ENCODE data around the gene NBEA.

The NBEA gene

DNA sequence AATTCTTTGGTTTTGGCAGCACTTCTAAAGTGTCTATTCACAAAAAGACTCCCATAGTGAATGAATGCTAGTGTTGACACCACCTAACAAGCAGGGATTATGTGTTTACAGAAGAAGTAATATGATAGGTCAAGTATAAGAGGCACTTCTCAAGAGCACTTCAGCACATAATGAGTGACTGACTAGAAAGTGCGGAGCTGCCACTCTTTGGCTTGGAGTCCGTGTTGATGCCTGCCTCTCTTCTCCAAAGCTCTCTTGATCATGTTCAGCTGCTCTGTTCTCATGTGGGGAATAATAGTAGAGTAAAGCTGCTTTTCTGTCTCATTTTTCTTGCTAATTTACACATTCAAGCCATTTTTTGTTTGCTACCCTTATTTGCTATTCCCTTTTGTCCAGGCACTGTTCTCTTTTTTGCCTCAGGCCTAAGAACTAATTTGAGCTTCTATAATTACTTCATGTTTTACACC lies 557.2 kb downstream of the NBEA start:
- H3K9me3 ChIP-seq (ENCODE audit: control insufficient read depth, low read length), result no peaks in the 10 kb centered on the region
- no peaks in the 10 kb centered on the region for H3K27me3 ChIP-seq (replicated peaks; ENCODE audit: control insufficient read depth, insufficient read depth, low read length, poor library complexity, severe bottlenecking)
- no peak overlapping the region for H3K27ac ChIP-seq (ENCODE audit: insufficient read depth, low read length, poor library complexity, severe bottlenecking)
- no peaks in the 10 kb centered on the region for H3K36me3 ChIP-seq (ENCODE audit: control insufficient read depth, insufficient read depth, low read length)
- DNase-seq, result no peak
- no peak overlapping the region for H3K4me3 ChIP-seq (ENCODE audit: insufficient read depth, low read depth, low read length, poor library complexity, severe bottlenecking)
- H3K4me1 ChIP-seq (ENCODE audit: control insufficient read depth, insufficient read depth, low read length, poor library complexity, severe bottlenecking), result no peaks in the 10 kb centered on the region

DNA sequence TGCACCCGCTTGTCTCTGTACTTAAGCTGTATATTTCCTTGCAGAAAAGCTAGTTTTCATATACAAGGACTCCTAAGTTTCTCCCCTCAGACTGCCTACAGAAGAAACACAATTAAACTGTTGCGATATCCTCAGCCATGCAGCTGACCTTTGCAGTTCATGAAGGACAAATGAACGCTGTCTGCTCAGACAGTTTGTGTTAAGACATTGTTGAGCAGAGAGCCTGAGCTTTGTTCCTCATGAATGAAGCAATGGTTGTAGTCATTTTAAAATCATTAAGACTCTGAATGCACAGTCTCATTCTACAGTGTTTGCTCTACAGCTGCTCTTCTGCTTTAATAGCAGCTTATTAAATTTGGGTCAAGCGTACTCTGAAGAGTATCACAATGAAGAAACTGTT lies 557.6 kb downstream of the NBEA start:
- H3K27ac ChIP-seq (ENCODE audit: insufficient read depth, low read length, poor library complexity, severe bottlenecking), result no peak overlapping the region
- H3K4me3 ChIP-seq (ENCODE audit: insufficient read depth, low read depth, low read length, poor library complexity, severe bottlenecking), result no peak overlapping the region
- no peak for DNase-seq
- H3K9me3 ChIP-seq (ENCODE audit: control insufficient read depth, low read length), result no peaks in the 10 kb centered on the region
- no peaks in the 10 kb centered on the region for H3K27me3 ChIP-seq (replicated peaks; ENCODE audit: control insufficient read depth, insufficient read depth, low read length, poor library complexity, severe bottlenecking)
- no peaks in the 10 kb centered on the region for H3K4me1 ChIP-seq (ENCODE audit: control insufficient read depth, insufficient read depth, low read length, poor library complexity, severe bottlenecking)
- no peaks in the 10 kb centered on the region for H3K36me3 ChIP-seq (ENCODE audit: control insufficient read depth, insufficient read depth, low read length)

DNA sequence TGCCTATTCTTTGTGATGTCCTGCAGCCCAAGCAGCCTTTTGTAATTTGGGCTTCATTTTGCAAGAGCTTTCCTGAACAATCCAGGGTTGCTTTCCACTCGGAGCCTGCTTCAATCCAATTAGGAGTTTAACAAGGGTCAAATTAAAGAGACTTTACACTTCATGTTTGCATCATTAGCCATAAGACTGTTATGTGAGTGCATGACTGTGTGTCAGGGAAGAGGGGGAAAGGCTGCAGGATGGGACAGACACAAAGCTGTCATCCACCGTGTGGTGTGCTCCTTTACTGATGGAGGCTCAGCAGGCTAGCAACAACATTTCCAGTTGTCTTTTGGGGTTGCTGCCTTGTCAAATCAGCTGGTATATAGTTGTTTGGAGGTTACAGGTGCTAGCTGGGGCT lies 558.1 kb downstream of the NBEA start:
- H3K36me3 ChIP-seq (ENCODE audit: control insufficient read depth, insufficient read depth, low read length), result no peaks in the 10 kb centered on the region
- no peaks in the 10 kb centered on the region for H3K9me3 ChIP-seq (ENCODE audit: control insufficient read depth, low read length)
- DNase-seq, result no peak
- no peak overlapping the region for H3K27ac ChIP-seq (ENCODE audit: insufficient read depth, low read length, poor library complexity, severe bottlenecking)
- no peaks in the 10 kb centered on the region for H3K27me3 ChIP-seq (replicated peaks; ENCODE audit: control insufficient read depth, insufficient read depth, low read length, poor library complexity, severe bottlenecking)
- no peak overlapping the region for H3K4me3 ChIP-seq (ENCODE audit: insufficient read depth, low read depth, low read length, poor library complexity, severe bottlenecking)
- H3K4me1 ChIP-seq (ENCODE audit: control insufficient read depth, insufficient read depth, low read length, poor library complexity, severe bottlenecking), result no peaks in the 10 kb centered on the region

DNA sequence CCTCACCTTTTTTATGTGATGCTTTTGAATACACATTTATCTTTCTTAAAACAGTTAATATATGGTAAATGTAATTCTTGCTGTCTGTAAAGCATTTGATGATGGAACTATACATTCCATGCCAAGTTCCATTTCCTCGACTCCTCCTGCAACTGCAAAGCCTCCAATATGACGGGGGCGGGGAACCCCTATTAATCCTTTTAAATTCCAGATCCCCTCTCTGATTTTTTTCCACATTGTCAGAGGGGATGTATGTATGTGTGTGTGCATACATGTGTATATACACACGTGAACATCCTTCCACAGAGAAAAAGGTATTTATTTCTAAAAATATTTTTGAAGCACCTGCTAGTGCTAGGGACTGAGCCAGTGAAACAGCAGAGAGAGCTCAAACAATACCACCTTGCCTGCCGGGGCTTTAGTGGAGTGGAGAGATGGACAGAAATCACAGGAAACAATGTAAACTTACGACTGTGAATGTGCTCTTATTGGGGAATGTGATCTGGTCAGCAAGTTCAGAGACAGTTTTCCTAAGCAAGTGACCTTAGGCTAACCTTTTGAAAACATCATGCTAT lies 559.7 kb downstream of the NBEA start:
- H3K36me3 ChIP-seq (ENCODE audit: control insufficient read depth, insufficient read depth, low read length), result no peaks in the 10 kb centered on the region
- DNase-seq, result no peak
- no peaks in the 10 kb centered on the region for H3K9me3 ChIP-seq (ENCODE audit: control insufficient read depth, low read length)
- no peak overlapping the region for H3K4me3 ChIP-seq (ENCODE audit: insufficient read depth, low read depth, low read length, poor library complexity, severe bottlenecking)
- no peaks in the 10 kb centered on the region for H3K4me1 ChIP-seq (ENCODE audit: control insufficient read depth, insufficient read depth, low read length, poor library complexity, severe bottlenecking)
- no peak overlapping the region for H3K27ac ChIP-seq (ENCODE audit: insufficient read depth, low read length, poor library complexity, severe bottlenecking)
- H3K27me3 ChIP-seq (replicated peaks; ENCODE audit: control insufficient read depth, insufficient read depth, low read length, poor library complexity, severe bottlenecking), result no peaks in the 10 kb centered on the region

DNA sequence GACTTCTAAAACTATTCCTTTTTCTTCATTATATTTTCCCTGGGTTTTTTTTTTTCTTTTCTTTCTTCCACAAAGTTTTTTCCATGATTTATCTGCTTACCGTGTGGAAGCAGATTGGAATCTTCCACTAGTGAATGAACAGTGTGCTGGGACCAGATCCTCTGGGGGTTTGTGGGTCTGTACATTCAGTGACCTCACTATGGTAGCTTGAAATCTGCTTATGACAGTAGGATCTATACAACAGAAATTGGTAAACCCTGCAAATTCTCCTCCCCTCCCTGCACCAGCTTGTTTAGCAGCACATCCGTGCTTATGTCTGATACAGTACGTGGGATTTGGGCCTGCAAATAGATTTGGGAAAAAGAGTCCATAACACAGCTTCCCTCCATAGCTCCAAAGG lies 560.4 kb downstream of the NBEA start:
- Histone ChIP-seq H3K4me1 (ENCODE audit: control insufficient read depth, insufficient read depth, low read length, poor library complexity, severe bottlenecking) (no peaks in the 10 kb centered on the region), H3K4me3 (ENCODE audit: insufficient read depth, low read depth, low read length, poor library complexity, severe bottlenecking) (no peak overlapping the region), H3K36me3 (ENCODE audit: control insufficient read depth, insufficient read depth, low read length) (no peaks in the 10 kb centered on the region), H3K27ac (ENCODE audit: insufficient read depth, low read length, poor library complexity, severe bottlenecking) (no peak overlapping the region), H3K9me3 (ENCODE audit: control insufficient read depth, low read length) (no peaks in the 10 kb centered on the region), H3K27me3 (replicated peaks; ENCODE audit: control insufficient read depth, insufficient read depth, low read length, poor library complexity, severe bottlenecking) (no peaks in the 10 kb centered on the region)
- DNase-seq, result no peak

DNA sequence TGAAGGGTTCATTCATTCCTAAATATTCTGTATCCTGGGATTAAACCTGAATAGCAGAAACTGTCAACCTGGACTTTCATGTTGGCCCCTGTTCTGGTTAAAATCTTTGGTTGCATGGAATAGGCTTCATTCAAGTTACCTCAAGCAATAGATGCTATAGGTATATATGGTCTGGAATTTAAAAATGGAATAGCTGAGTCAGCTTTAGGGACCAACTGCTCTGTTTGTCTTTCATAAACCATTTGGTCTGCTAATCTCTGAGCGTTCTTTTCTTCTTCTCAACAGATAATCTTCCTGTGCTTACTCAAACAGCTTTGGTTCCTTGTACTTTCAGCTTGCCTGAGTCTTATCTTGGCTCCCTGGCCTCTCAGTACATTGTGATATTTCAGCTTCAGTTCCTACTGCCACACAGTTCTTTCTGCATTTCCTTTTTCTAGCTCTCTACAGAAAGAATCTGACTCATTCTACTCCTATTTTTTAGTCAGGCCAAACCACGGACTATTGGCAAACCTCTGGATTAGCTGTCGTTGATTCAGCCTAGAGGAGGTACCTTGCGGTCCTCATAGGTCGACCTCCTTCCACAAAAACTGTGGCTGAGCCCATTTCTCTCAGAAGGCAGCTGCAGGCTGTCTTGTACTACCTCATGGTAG lies 570.3 kb downstream of the NBEA start:
- no peak overlapping the region for H3K27ac ChIP-seq (ENCODE audit: insufficient read depth, low read length, poor library complexity, severe bottlenecking)
- DNase-seq, result no peak

DNA sequence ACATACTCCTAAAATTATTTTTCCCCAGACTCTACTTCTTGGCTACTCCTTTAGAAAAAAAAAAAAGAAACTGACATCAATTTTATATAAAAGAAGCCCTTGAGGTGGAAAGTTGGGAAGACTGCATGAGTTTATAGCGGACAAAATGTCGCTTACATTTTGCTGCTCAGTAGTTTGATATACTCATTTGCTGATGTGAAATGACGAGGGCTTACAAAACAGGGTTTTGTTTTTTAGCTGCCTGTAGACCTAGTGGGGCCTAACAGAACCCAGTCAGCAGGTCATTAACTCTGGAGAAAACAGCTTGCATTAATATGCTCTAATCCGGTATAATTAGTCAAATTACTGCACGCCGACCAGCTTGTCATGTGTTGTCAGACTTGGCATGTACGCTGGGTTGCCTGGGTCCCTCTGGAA lies 572.0 kb downstream of the NBEA start:
- Histone ChIP-seq H3K4me1 (ENCODE audit: control insufficient read depth, insufficient read depth, low read length, poor library complexity, severe bottlenecking) (no peaks in the 10 kb centered on the region), H3K9me3 (ENCODE audit: control insufficient read depth, low read length) (no peaks in the 10 kb centered on the region), H3K27ac (ENCODE audit: insufficient read depth, low read length, poor library complexity, severe bottlenecking) (no peak overlapping the region), H3K4me3 (ENCODE audit: insufficient read depth, low read depth, low read length, poor library complexity, severe bottlenecking) (no peak overlapping the region), H3K27me3 (replicated peaks; ENCODE audit: control insufficient read depth, insufficient read depth, low read length, poor library complexity, severe bottlenecking) (no peaks in the 10 kb centered on the region), H3K36me3 (ENCODE audit: control insufficient read depth, insufficient read depth, low read length) (no peaks in the 10 kb centered on the region)
- DNase-seq, result no peak

More for the DNA sequence above, 570.3 kb downstream of the NBEA start:
- Histone ChIP-seq H3K27me3 (replicated peaks; ENCODE audit: control insufficient read depth, insufficient read depth, low read length, poor library complexity, severe bottlenecking) (no peaks in the 10 kb centered on the region), H3K4me3 (ENCODE audit: insufficient read depth, low read depth, low read length, poor library complexity, severe bottlenecking) (no peak overlapping the region), H3K4me1 (ENCODE audit: control insufficient read depth, insufficient read depth, low read length, poor library complexity, severe bottlenecking) (no peaks in the 10 kb centered on the region), H3K9me3 (ENCODE audit: control insufficient read depth, low read length) (no peaks in the 10 kb centered on the region), H3K36me3 (ENCODE audit: control insufficient read depth, insufficient read depth, low read length) (no peaks in the 10 kb centered on the region)

DNA sequence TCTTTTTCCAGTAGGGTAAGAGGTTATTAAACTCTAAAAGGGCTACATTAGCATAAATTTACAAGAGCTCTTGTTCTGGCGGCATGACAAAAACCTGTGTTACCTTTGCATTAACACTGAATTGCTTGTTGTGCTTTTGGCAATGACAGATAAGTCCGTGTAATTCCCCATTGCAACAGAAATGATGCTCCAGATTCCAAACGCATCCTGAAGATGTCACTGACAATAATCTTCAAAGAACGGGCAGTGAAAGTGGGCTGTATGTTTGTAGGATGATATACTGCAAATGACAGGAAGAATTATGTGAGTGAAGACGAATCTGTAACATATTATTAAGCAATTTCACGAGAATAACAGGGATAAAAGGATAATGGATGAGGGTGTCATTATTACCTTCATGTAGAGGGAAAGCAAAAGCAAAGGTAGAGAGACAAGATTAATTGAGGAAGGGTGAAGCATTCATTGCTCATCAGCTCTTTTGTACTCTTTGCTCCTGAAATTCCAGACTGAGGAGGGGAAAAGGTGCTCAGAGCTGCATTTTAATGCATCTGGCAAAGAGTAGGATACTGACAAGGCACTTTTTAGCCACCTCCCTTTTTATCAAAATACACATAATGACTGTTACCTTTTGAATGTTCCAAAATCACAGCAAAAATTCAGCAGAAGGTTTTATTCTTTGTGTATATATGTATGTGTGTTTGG lies 572.9 kb downstream of the NBEA start:
- no peak for DNase-seq
- Histone ChIP-seq H3K4me1 (ENCODE audit: control insufficient read depth, insufficient read depth, low read length, poor library complexity, severe bottlenecking) (no peaks in the 10 kb centered on the region), H3K27ac (ENCODE audit: insufficient read depth, low read length, poor library complexity, severe bottlenecking) (no peak overlapping the region), H3K27me3 (replicated peaks; ENCODE audit: control insufficient read depth, insufficient read depth, low read length, poor library complexity, severe bottlenecking) (no peaks in the 10 kb centered on the region), H3K9me3 (ENCODE audit: control insufficient read depth, low read length) (no peaks in the 10 kb centered on the region), H3K36me3 (ENCODE audit: control insufficient read depth, insufficient read depth, low read length) (no peaks in the 10 kb centered on the region), H3K4me3 (ENCODE audit: insufficient read depth, low read depth, low read length, poor library complexity, severe bottlenecking) (no peak overlapping the region)

DNA sequence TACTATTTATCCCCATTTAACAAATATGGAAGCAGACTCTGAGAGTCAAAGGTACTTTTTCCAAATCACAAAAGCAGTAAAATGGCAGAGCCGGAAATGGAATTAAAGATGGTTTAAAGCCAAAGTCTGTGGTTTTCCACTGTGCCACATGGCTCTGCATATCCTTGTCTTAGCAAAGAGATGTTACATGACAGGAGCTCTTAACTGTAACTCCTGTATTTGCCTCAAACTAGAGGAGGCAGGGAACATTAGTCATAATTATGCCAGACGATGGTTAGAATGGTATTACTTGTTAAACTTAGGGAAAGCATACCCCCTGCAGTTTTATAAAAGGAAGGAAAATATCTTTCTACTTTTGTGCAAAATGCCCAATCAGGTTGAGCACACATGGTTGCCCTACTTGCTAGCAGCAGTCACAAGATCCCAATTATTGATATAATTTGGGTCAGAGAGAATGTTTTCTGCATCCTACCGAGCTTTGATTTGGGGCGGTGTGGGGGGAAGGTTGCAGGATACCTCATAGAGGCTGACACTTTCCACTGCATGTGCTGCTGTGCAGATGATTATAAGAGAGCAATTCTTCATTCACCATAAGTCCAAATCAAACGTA lies 576.4 kb downstream of the NBEA start:
- Histone ChIP-seq H3K4me3 (ENCODE audit: insufficient read depth, low read depth, low read length, poor library complexity, severe bottlenecking) (no peak overlapping the region), H3K4me1 (ENCODE audit: control insufficient read depth, insufficient read depth, low read length, poor library complexity, severe bottlenecking) (no peaks in the 10 kb centered on the region), H3K27me3 (replicated peaks; ENCODE audit: control insufficient read depth, insufficient read depth, low read length, poor library complexity, severe bottlenecking) (no peaks in the 10 kb centered on the region), H3K36me3 (ENCODE audit: control insufficient read depth, insufficient read depth, low read length) (no peaks in the 10 kb centered on the region), H3K9me3 (ENCODE audit: control insufficient read depth, low read length) (no peaks in the 10 kb centered on the region), H3K27ac (ENCODE audit: insufficient read depth, low read length, poor library complexity, severe bottlenecking) (no peak overlapping the region)
- no peak for DNase-seq

DNA sequence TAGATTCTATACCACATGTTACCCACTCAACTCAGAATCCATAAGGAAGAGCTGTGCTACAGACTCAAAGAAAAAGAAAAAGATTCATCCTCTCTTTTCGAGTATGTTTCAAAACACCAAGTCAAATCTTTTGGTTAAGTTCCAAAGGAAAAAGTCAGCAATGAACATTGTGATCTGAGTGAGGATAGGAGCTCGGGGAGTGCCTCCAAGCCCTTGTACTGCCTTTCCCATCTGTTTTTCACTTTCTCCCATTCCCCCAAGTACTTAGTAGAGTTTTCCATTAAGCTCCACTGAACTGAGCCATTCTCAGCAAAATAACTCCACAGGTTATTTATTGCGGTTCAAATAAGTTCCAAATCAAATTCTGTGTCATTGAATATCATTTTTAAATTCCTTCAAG lies 582.1 kb downstream of the NBEA start:
- no peaks in the 10 kb centered on the region for H3K36me3 ChIP-seq (ENCODE audit: control insufficient read depth, insufficient read depth, low read length)
- no peak overlapping the region for H3K27ac ChIP-seq (ENCODE audit: insufficient read depth, low read length, poor library complexity, severe bottlenecking)
- H3K9me3 ChIP-seq (ENCODE audit: control insufficient read depth, low read length), result no peaks in the 10 kb centered on the region
- H3K4me1 ChIP-seq (ENCODE audit: control insufficient read depth, insufficient read depth, low read length, poor library complexity, severe bottlenecking), result no peaks in the 10 kb centered on the region
- DNase-seq, result no peak
- no peak overlapping the region for H3K4me3 ChIP-seq (ENCODE audit: insufficient read depth, low read depth, low read length, poor library complexity, severe bottlenecking)
- H3K27me3 ChIP-seq (replicated peaks; ENCODE audit: control insufficient read depth, insufficient read depth, low read length, poor library complexity, severe bottlenecking), result no peaks in the 10 kb centered on the region
